Osteoblast (primary cell): ENCODE data around the gene CCDC27. TPM values are rescaled to one million over a fixed set of nuclear protein-coding genes. Genes with fewer than 3 reads are reported as not detected.

Source experiments
- DNase-seq: peaks from one replicate; pipeline ENCODE4 v3.0.0; 2011; ENCODE audit warnings: low spot score, mixed read lengths; ENCODE audit not compliant: insufficient read length; ENCODE audit errors: missing footprints
- H2AFZ ChIP-seq: 2 replicates; pipeline ENCODE4 v1.6.0; 2011; ENCODE audit warnings: mild to moderate bottlenecking, low read length
- H3K27ac ChIP-seq: 2 replicates; pipeline ENCODE4 v1.5.1; 2011; ENCODE audit warnings: mild to moderate bottlenecking, low read depth, low read length, moderate library complexity
- H3K27me3 ChIP-seq: 2 replicates; pipeline ENCODE4 v1.6.0; 2012; ENCODE audit warnings: mild to moderate bottlenecking, control low read depth, inconsistent platforms, low read length, moderate library complexity; ENCODE audit not compliant: insufficient read depth
- H3K36me3 ChIP-seq: 2 replicates; pipeline ENCODE4 v1.5.1; 2011; ENCODE audit warnings: mild to moderate bottlenecking, low read length, control low read depth, moderate library complexity; ENCODE audit not compliant: insufficient read depth
- H3K4me1 ChIP-seq: 2 replicates; pipeline ENCODE4 v1.5.1; 2011; ENCODE audit warnings: mild to moderate bottlenecking, low read length, control low read depth, moderate library complexity; ENCODE audit not compliant: insufficient read depth
- H3K4me2 ChIP-seq: 2 replicates; pipeline ENCODE4 v1.6.0; 2011; ENCODE audit warnings: mild to moderate bottlenecking, low read length; ENCODE audit not compliant: insufficient read depth
- H3K4me3 ChIP-seq: fragments of 200-600 bp; sonication (generic); 3 replicates; pipeline ENCODE4 v1.5.1; 2012; ENCODE audit warnings: mild to moderate bottlenecking, low read length, inconsistent platforms; ENCODE audit not compliant: insufficient read depth
- H3K79me2 ChIP-seq: 2 replicates; pipeline ENCODE4 v1.6.0; 2012; ENCODE audit warnings: mild to moderate bottlenecking, low read length, control low read depth, inconsistent platforms; ENCODE audit not compliant: insufficient read depth
- H3K9me3 ChIP-seq: 2 replicates; pipeline ENCODE4 v1.5.1; 2011; ENCODE audit warnings: low read depth, low read length, control low read depth
- H4K20me1 ChIP-seq: 2 replicates; pipeline ENCODE4 v1.6.0; 2012; ENCODE audit warnings: mild to moderate bottlenecking, low read length, control low read depth; ENCODE audit not compliant: insufficient read depth
- CTCF ChIP-seq: IDR thresholded peaks from 2 replicates; pipeline ENCODE4 v1.5.1; 2011; ENCODE audit warnings: mild to moderate bottlenecking, low read depth, low read length, moderate library complexity; ENCODE audit errors: extremely low read depth
- total RNA-seq: library from RNA; depleted of rRNA; stranded (reverse); fragments of >200 nt; gene quantifications from 2 replicates; pipeline ENCODE4 v1.2.3, GENCODE V29; 2012

Gene CCDC27
- total RNA-seq, 1 donor, result not detected

- Histone ChIP-seq H3K36me3 (no peaks in the 10 kb centered on the region), H3K27me3 (peaks cover 17% of the 10 kb centered on the region)
- TF ChIP-seq CTCF, result no peak
Observed at GRCh38 chr1:3712573-3713535, 39.4 kb upstream of the CCDC27 start.

GRCh38 chr1:3713840-3714239 lies 38.4 kb upstream of the CCDC27 start:
- TF ChIP-seq CTCF, result no peak
- H3K4me3 ChIP-seq, result no peak overlapping the region
- H3K27me3 ChIP-seq, result peaks cover 10% of the 10 kb centered on the region
- H3K27ac ChIP-seq, result no peak overlapping the region
- no peaks in the 10 kb centered on the region for H3K9me3 ChIP-seq
- DNase-seq, result no peak
- no peaks in the 10 kb centered on the region for H3K79me2 ChIP-seq
- no peaks in the 10 kb centered on the region for H3K36me3 ChIP-seq
- H4K20me1 ChIP-seq, result no peaks in the 10 kb centered on the region
- no peak overlapping the region for H2AFZ ChIP-seq
- H3K4me2 ChIP-seq, result no peak overlapping the region
- H3K4me1 ChIP-seq, result no peaks in the 10 kb centered on the region

More at GRCh38 chr1:3712573-3713535, 39.4 kb upstream of the CCDC27 start:
- H3K4me2 ChIP-seq, result no peak overlapping the region
- H3K4me1 ChIP-seq, result no peaks in the 10 kb centered on the region
- H3K27ac ChIP-seq, result no peak overlapping the region
- no peak for DNase-seq
- no peak overlapping the region for H3K4me3 ChIP-seq
- H3K79me2 ChIP-seq, result no peaks in the 10 kb centered on the region
- no peaks in the 10 kb centered on the region for H4K20me1 ChIP-seq
- no peaks in the 10 kb centered on the region for H3K9me3 ChIP-seq
- H2AFZ ChIP-seq, result no peak overlapping the region

- Histone ChIP-seq H3K4me2 (no peak overlapping the region), H3K27me3 (peaks cover 8% of the 10 kb centered on the region), H3K4me1 (no peaks in the 10 kb centered on the region), H3K36me3 (no peaks in the 10 kb centered on the region), H3K4me3 (no peak overlapping the region), H3K27ac (no peak overlapping the region), H2AFZ (no peak overlapping the region), H3K9me3 (no peaks in the 10 kb centered on the region), H4K20me1 (no peaks in the 10 kb centered on the region), H3K79me2 (no peaks in the 10 kb centered on the region)
- no peak for TF ChIP-seq CTCF
- DNase-seq, result no peak
Observed at GRCh38 chr1:3714284-3714741, 37.9 kb upstream of the CCDC27 start.

GRCh38 chr1:3714814-3715213 lies 37.4 kb upstream of the CCDC27 start:
- no peak overlapping the region for H3K4me3 ChIP-seq
- no peaks in the 10 kb centered on the region for H3K79me2 ChIP-seq
- H3K9me3 ChIP-seq, result no peaks in the 10 kb centered on the region
- H3K27me3 ChIP-seq, result peaks cover 6% of the 10 kb centered on the region
- H3K36me3 ChIP-seq, result no peaks in the 10 kb centered on the region
- H3K4me2 ChIP-seq, result no peak overlapping the region
- H3K27ac ChIP-seq, result no peak overlapping the region
- H2AFZ ChIP-seq, result no peak overlapping the region
- no peaks in the 10 kb centered on the region for H4K20me1 ChIP-seq
- peak; percentile 93 for DNase-seq
- H3K4me1 ChIP-seq, result no peaks in the 10 kb centered on the region
- no peak for TF ChIP-seq CTCF
